CD8-positive, alpha-beta memory T cell (primary cell): ENCODE data around the gene ETFB. TPM values are rescaled to one million over a fixed set of nuclear protein-coding genes. Genes with fewer than 3 reads are reported as not detected.
A peak's percentile ranks its signal among the peaks of the same experiment; 100 is the strongest.

Experiments used
- CTCF ChIA-PET: fragments of 350-600 bp; sonication (Branson Sonifier 250); formaldehyde crosslinking; loops from one replicate; lab custom pipeline; 2021; ENCODE audit warnings: antibody characterized with exemption; lab: Charles Lee
- POLR2A ChIA-PET: fragments of 350-600 bp; sonication (Branson Sonifier 250); formaldehyde crosslinking; loops from one replicate; lab custom pipeline; 2021; ENCODE audit warnings: antibody characterized with exemption; lab: Charles Lee
- DNase-seq, 5 donors: peaks; one replicate each; pipeline versions ENCODE4 v3.0.0 to v3.0.0-alpha.2; 2020 to 2022; ENCODE audit warnings: mixed read lengths in 1 of 5
- H3K27ac ChIP-seq: one replicate; pipeline ENCODE4 v1.7.0; 2013; ENCODE audit warnings: low read depth, mild to moderate bottlenecking, low read length, moderate library complexity
- H3K27me3 ChIP-seq: 2 replicates; pipeline ENCODE4 v1.7.0; 2013; ENCODE audit warnings: low read length, mild to moderate bottlenecking; ENCODE audit not compliant: insufficient read depth, poor library complexity, severe bottlenecking
- H3K36me3 ChIP-seq: 2 replicates; pipeline ENCODE4 v1.7.0; 2013; ENCODE audit warnings: mild to moderate bottlenecking, low read length, moderate library complexity; ENCODE audit not compliant: insufficient read depth
- H3K4me1 ChIP-seq: 2 replicates; pipeline ENCODE4 v1.7.0; 2013; ENCODE audit warnings: mild to moderate bottlenecking, low read length, moderate library complexity; ENCODE audit not compliant: insufficient read depth
- H3K4me3 ChIP-seq: 2 replicates; pipeline ENCODE4 v1.7.0; 2013; ENCODE audit warnings: mild to moderate bottlenecking, low read length
- H3K9me3 ChIP-seq: 2 replicates; pipeline ENCODE4 v1.7.0; 2013; ENCODE audit warnings: mild to moderate bottlenecking, low read length
- H3K27ac Mint-ChIP-seq, 8 donors: one replicate each; pipeline ENCODE4 v1.8.0; 2020 to 2021; ENCODE audit warnings: mixed read lengths in 8 of 8, mild to moderate bottlenecking in 6 of 8, inconsistent platforms in 3 of 8, moderate library complexity in 3 of 8
- H3K27me3 Mint-ChIP-seq, 2 donors: one replicate each; pipeline ENCODE4 v1.8.0; 2020 to 2021; ENCODE audit warnings: mixed read lengths in 2 of 2, mild to moderate bottlenecking in 1 of 2, moderate library complexity in 1 of 2
- H3K36me3 Mint-ChIP-seq, 3 donors: one replicate each; pipeline ENCODE4 v1.8.0; 2020 to 2021; ENCODE audit warnings: mixed read lengths in 3 of 3, inconsistent platforms in 1 of 3, mild to moderate bottlenecking in 1 of 3
- H3K4me1 Mint-ChIP-seq, 3 donors: one replicate each; pipeline ENCODE4 v1.8.0; 2020 to 2021; ENCODE audit warnings: mixed read lengths in 3 of 3, inconsistent platforms in 1 of 3, mild to moderate bottlenecking in 1 of 3
- H3K4me3 Mint-ChIP-seq, 7 donors: one replicate each; pipeline ENCODE4 v1.8.0; 2020 to 2021; ENCODE audit warnings: mixed read lengths in 7 of 7, mild to moderate bottlenecking in 6 of 7, moderate library complexity in 4 of 7, inconsistent platforms in 2 of 7
- H3K9me3 Mint-ChIP-seq, 5 donors: one replicate each; pipeline ENCODE4 v1.8.0; 2020 to 2022; ENCODE audit warnings: mixed read lengths in 5 of 5, mild to moderate bottlenecking in 3 of 5, moderate library complexity in 2 of 5, inconsistent platforms in 1 of 5
- polyA plus RNA-seq: library from polyadenylated mRNA; unstranded; fragments of 300-500 nt; fragmentation: Illumina TruSeq; gene quantifications from one replicate; pipeline ENCODE4 v1.2.3, GENCODE V29; 2021
- total RNA-seq, 2 experiments: library from RNA; stranded (reverse); gene quantifications; one replicate each; pipeline ENCODE4 v1.2.3, GENCODE V29; 2021

Gene ETFB
- total and polyA plus RNA-seq, 3 experiments from 2014 or later: 80.0 to 124 (median 122) TPM

GRCh38 chr19:51320280-51320657 is 45.9 kb downstream of the ETFB start:
- Histone ChIP-seq H3K36me3 (no peaks in the 10 kb centered on the region), H3K27ac (no peak overlapping the region), H3K27me3 (no peaks in the 10 kb centered on the region), H3K4me3 (no peak overlapping the region), H3K4me1 (no peaks in the 10 kb centered on the region), H3K9me3 (no peaks in the 10 kb centered on the region)
- peaks cover 25 to 47% of the 10 kb centered on the region in 2 donors for H3K27me3 Mint-ChIP-seq
- H3K36me3 Mint-ChIP-seq: peaks cover 0 to 3% (median 0%) of the 10 kb centered on the region in 3 donors
- H3K9me3 Mint-ChIP-seq: peaks cover 0 to 7% (median 0%) of the 10 kb centered on the region in 5 donors
- DNase-seq: no peak
- POLR2A ChIA-PET: no interaction called here
- no peak overlapping the region for H3K4me3 Mint-ChIP-seq
- H3K27ac Mint-ChIP-seq: no peak overlapping the region
- CTCF ChIA-PET: no interaction called here
- peaks cover 0 to 2% (median 0%) of the 10 kb centered on the region in 3 donors for H3K4me1 Mint-ChIP-seq

DNA sequence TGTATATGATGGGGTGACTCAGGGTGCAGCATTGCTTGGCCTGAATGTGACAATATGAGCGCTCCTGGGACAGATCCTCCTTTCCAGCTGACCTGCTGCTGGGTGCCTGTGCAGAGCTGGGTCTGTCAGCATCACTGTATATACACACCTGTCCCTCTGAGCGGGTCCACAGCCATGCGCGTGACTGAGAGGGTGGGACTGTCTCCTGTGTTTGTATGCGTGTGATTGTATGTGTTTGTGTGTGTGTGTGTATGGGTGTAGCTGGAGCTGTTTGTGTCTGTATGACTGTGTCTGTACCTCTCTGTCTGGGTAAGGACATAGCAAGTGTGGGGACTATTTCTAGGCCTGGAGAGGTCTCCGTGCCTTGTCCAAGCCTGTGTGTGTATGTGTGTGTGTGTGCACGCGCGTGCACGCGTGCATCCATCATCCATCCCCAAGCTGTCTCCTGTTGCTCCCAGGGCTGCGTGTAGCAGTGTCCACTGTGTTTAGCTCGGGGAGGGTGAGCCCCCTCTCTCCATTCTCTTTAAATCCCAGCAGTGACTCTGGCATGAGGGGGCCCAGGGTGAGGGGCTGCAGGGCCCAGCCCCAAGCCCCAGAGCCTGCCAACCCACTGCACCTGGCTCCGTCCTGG is 46.4 kb downstream of the ETFB start:
- Histone ChIP-seq H3K4me3 (no peak overlapping the region), H3K27ac (no peak overlapping the region), H3K4me1 (no peaks in the 10 kb centered on the region), H3K9me3 (no peaks in the 10 kb centered on the region), H3K36me3 (no peaks in the 10 kb centered on the region), H3K27me3 (no peaks in the 10 kb centered on the region)
- CTCF ChIA-PET: no interaction called here
- peaks cover 0 to 2% (median 0%) of the 10 kb centered on the region in 3 donors for H3K4me1 Mint-ChIP-seq
- H3K27me3 Mint-ChIP-seq: peaks cover 22 to 47% of the 10 kb centered on the region in 2 donors
- H3K27ac Mint-ChIP-seq: no peak overlapping the region
- H3K9me3 Mint-ChIP-seq: peaks cover 0 to 7% (median 2%) of the 10 kb centered on the region in 5 donors
- no peak for DNase-seq
- peaks cover 0 to 4% (median 0%) of the 10 kb centered on the region in 3 donors for H3K36me3 Mint-ChIP-seq
- POLR2A ChIA-PET: no interaction called here
- no peak overlapping the region for H3K4me3 Mint-ChIP-seq

DNA sequence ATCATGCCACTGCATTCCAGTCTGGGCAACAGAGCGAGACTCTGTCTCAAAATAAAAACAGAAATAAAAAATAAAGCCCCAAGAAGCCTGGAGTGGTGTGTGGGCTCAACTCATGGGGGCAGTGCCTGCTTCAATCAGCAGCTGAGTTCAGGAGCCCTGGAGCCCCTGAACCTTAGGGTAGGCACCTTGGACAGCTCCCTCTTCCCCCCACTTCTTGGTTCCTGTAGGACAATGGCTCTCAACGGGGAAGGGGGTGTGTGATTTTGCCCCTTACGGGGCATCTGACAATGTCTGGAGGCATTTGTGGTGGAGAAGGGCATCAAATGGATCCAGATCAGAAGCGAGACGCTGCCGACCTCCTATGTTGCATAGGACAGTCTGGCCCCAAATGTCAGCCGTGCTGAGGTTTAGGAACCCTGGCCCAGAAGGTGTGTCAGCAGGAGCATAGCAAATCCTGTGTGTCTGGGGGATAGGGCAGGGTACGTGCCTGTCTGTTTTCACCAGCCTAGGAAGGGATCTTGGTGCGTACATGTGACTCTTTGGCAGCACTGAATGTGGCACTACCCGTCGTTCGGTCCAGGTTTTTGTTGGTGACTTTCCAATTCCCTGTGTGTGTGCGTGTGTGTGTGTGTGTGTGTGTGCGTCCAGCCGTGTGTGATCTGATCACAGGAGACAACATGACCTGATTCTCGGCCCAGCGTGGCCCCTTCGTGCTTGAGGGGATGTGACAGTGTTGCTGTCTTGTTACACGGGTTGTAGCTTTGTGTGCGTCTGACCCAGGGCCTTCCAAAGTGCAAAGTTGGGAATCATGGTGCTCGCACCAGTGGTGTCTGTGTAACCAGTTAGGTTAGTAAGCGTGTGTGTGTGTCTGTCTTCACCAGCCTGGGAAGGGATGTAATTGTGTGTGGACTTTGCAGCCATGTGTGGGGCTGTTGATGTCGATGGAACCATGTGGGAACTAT is 47.2 kb downstream of the ETFB start:
- Mint-ChIP-seq H3K4me1 (peaks cover 0 to 2% (median 0%) of the 10 kb centered on the region in 3 donors), H3K9me3 (peaks cover 0 to 7% (median 2%) of the 10 kb centered on the region in 5 donors), H3K27ac (peak overlapping the region in 1 of 8 donors; percentile 43), H3K27me3 (peaks cover 21 to 43% of the 10 kb centered on the region in 2 donors), H3K4me3 (no peak overlapping the region), H3K36me3 (peaks cover 0 to 4% (median 0%) of the 10 kb centered on the region in 3 donors)
- Histone ChIP-seq H3K36me3 (no peaks in the 10 kb centered on the region), H3K27ac (no peak overlapping the region), H3K27me3 (no peaks in the 10 kb centered on the region), H3K9me3 (no peaks in the 10 kb centered on the region), H3K4me1 (no peaks in the 10 kb centered on the region), H3K4me3 (no peak overlapping the region)
- no peak for DNase-seq
- ChIA-PET CTCF (no interaction called here), POLR2A (no interaction called here)

- Mint-ChIP-seq H3K27ac (no peak overlapping the region), H3K4me1 (peaks cover 0 to 7% (median 5%) of the 10 kb centered on the region in 3 donors), H3K9me3 (peaks cover 0 to 4% (median 2%) of the 10 kb centered on the region in 5 donors), H3K4me3 (no peak overlapping the region), H3K36me3 (peaks cover 0 to 4% (median 0%) of the 10 kb centered on the region in 3 donors), H3K27me3 (peaks cover 21 to 38% of the 10 kb centered on the region in 2 donors)
- ChIA-PET POLR2A (no interaction called here), CTCF (no interaction called here)
- Histone ChIP-seq H3K4me3 (no peak overlapping the region), H3K27me3 (no peaks in the 10 kb centered on the region), H3K36me3 (no peaks in the 10 kb centered on the region), H3K27ac (no peak overlapping the region), H3K4me1 (no peaks in the 10 kb centered on the region), H3K9me3 (no peaks in the 10 kb centered on the region)
- DNase-seq: no peak
Observed at GRCh38 chr19:51317968-51318367, 48.2 kb downstream of the ETFB start.

DNA sequence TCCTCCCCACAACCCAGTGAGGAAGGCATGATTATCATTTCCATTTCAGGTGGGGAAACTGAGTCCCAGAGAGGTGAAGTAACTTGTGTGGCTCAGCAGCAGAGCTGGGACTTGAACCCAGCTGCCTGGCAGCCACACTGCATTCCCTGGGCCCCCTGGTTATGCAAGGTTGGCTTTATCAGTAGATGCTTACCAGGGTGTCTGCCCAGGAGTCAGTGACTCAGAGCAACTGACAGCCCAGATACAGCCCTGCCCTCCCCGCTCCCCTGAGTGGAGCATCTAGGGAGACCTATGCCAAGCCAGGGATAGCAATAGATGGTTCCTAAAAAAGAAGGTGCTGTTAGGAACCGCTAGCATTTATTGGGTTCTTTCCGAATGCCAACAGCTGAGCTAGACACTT is 48.8 kb downstream of the ETFB start:
- peaks cover 0 to 3% (median 2%) of the 10 kb centered on the region in 5 donors for H3K9me3 Mint-ChIP-seq
- Histone ChIP-seq H3K4me1 (no peaks in the 10 kb centered on the region), H3K4me3 (no peak overlapping the region), H3K27me3 (no peaks in the 10 kb centered on the region), H3K36me3 (no peaks in the 10 kb centered on the region), H3K9me3 (no peaks in the 10 kb centered on the region), H3K27ac (no peak overlapping the region)
- H3K36me3 Mint-ChIP-seq: peaks cover 0 to 4% (median 0%) of the 10 kb centered on the region in 3 donors
- ChIA-PET POLR2A (no interaction called here), CTCF (no interaction called here)
- H3K4me1 Mint-ChIP-seq: peaks cover under 1 to 8% (median 5%) of the 10 kb centered on the region in 3 donors
- no peak overlapping the region for H3K27ac Mint-ChIP-seq
- no peak for DNase-seq
- H3K27me3 Mint-ChIP-seq: peaks cover 24 to 35% of the 10 kb centered on the region in 2 donors
- H3K4me3 Mint-ChIP-seq: no peak overlapping the region

- H3K27me3 ChIP-seq: no peaks in the 10 kb centered on the region
- no peaks in the 10 kb centered on the region for H3K9me3 ChIP-seq
- peaks cover 27 to 38% of the 10 kb centered on the region in 2 donors for H3K27me3 Mint-ChIP-seq
- CTCF ChIA-PET: no interaction called here
- no peak overlapping the region for H3K27ac Mint-ChIP-seq
- peaks cover 0 to 6% (median 2%) of the 10 kb centered on the region in 5 donors for H3K9me3 Mint-ChIP-seq
- H3K4me3 Mint-ChIP-seq: no peak overlapping the region
- peaks cover 3 to 10% (median 5%) of the 10 kb centered on the region in 3 donors for H3K4me1 Mint-ChIP-seq
- H3K4me3 ChIP-seq: no peak overlapping the region
- no peaks in the 10 kb centered on the region for H3K4me1 ChIP-seq
- H3K36me3 Mint-ChIP-seq: peaks cover 0 to 4% (median 0%) of the 10 kb centered on the region in 3 donors
- H3K27ac ChIP-seq: no peak overlapping the region
- no peaks in the 10 kb centered on the region for H3K36me3 ChIP-seq
- no peak for DNase-seq
- POLR2A ChIA-PET: no interaction called here
Observed at GRCh38 chr19:51316688-51317087, 49.5 kb downstream of the ETFB start.

DNA sequence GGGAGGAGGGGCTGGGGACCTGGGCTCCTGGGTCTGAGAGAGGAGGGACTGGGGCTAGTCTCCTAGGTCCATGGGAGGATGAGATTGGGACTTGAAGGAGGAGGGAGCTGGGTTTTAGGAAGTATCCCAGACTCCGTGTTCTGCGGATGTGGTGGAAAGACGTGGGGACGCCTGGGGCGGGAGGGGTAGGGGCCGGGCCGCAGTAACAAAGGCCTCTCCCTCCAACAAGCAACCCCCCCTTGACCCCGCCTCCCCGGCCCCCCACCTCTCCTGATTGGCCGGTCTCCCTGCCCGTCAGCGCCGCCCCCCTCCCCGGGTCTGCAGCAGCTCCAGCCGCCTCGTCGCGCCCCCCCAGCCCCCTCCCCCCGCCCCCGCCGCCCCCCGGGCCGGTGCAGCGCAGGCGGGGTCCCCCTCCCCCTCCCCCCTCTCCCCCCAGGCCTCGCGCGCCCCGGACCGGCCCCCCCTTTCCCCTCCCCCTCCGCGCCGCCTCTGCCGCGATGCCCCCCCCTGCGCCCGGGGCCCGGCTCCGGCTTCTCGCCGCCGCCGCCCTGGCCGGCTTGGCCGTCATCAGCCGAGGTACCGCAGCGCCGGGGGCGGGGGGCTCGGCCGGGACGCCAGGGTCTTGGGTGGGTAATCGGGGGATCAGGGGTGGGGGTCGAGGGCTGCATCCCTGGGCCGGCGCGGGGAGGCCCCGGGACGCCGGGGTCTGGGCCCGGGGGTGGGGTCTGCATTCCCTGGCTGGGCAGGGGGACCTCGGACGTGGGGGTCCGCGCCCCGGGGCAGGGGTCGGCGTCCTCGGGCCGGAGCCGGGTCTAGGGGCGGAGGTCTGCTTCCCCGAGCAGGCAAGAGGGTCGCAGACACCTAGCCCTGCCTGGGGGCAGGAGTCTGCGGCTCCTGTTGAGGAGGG is 54.6 kb downstream of the ETFB start, which contains the start of gene IGLON5:
Gene IGLON5 (plus strand): TSS at position 294 of the 907 bp plus-strand sequence. CDS start 204 bp downstream, at position 498.
- H3K4me1 ChIP-seq: no peaks in the 10 kb centered on the region
- no peak within 1 kb of the TSS for H3K27ac ChIP-seq
- Mint-ChIP-seq H3K4me3 (no peak within 1 kb of the TSS), H3K4me1 (peaks cover 3 to 14% (median 5%) of the 10 kb centered on the region in 3 donors), H3K36me3 (peaks cover 0 to 4% (median 0%) of the 10 kb centered on the region in 3 donors), H3K27me3 (peaks cover 48 to 55% of the 10 kb centered on the region in 2 donors), H3K27ac (peak within 1 kb of the TSS in 2 of 8 donors; percentile 55 to 58), H3K9me3 (peaks cover 10 to 22% (median 15%) of the 10 kb centered on the region in 5 donors)
- no peak within 1 kb of the TSS for H3K4me3 ChIP-seq
- ChIA-PET POLR2A (no interaction called here), CTCF (no interaction called here)
- no peaks in the 10 kb centered on the region for H3K9me3 ChIP-seq
- DNase-seq: no peak
- no peaks in the 10 kb centered on the region for H3K27me3 ChIP-seq
- H3K36me3 ChIP-seq: no peaks in the 10 kb centered on the region
